Thyroid gland (tissue), 4 donors: Measurements from ENCODE around the gene STX19.

Experiments
- CTCF ChIP-seq, 6 experiments: fragments of 200-600 bp in 3 of 6; fragments of 450-650 bp in 3 of 6; sonication (generic) in 3 of 6; IDR thresholded peaks; one replicate each; pipeline ENCODE4 v1.5.1; 2016 to 2019; ENCODE audit warnings: antibody characterized with exemption in 6 of 6, mild to moderate bottlenecking in 2 of 6, inconsistent platforms in 1 of 6, moderate library complexity in 1 of 6
- POLR2A ChIP-seq, 2 donors: fragments of 450-650 bp; IDR thresholded peaks; one replicate each; pipeline ENCODE4 v1.6.1; 2017; ENCODE audit warnings: antibody characterized with exemption in 2 of 2, mild to moderate bottlenecking in 2 of 2, moderate library complexity in 1 of 2

- peak in 4 of 6 experiments; percentile 4 to 43 (median 28) for TF ChIP-seq CTCF (IDR thresholded peaks at IDR 0.05)
- TF ChIP-seq POLR2A (IDR thresholded peaks at IDR 0.05) = no peak
Measured at GRCh38 chr3:94036909-94037507, 8.6 kb upstream of the STX19 start.
